ENCODE results near the gene LRG1.

GRCh38 chr19:4519172-4519496, 20.7 kb downstream of the LRG1 start:
- TF ChIP-seq CTCF (conservative IDR thresholded peaks at IDR 0.05; ENCODE audit: low read depth in 2 of 2), result no peak
- TF ChIP-seq EZH2phosphoT487 (IDR thresholded peaks at IDR 0.05; ENCODE audit: unreplicated experiment), result no peak
- TF ChIP-seq REST (IDR thresholded peaks at IDR 0.05; ENCODE audit: unreplicated experiment), result no peak
- TF ChIP-seq EZH2 (IDR thresholded peaks at IDR 0.05; ENCODE audit: low read depth, unreplicated experiment), result no peak
- no peak for TF ChIP-seq JUNB (IDR thresholded peaks at IDR 0.05; ENCODE audit: unreplicated experiment)
- no peak for TF ChIP-seq ZNF462 (CRISPR knock-in tag; IDR thresholded peaks at IDR 0.05)

Data from GM23338 (cell line).